ENCODE results near the gene EZH1. TPM values are rescaled to one million over a fixed set of nuclear protein-coding genes. Genes with fewer than 3 reads are reported as not detected.

The EZH1 gene
- total RNA-seq, 1 experiment from 2014 or later, result 45.5 TPM

GRCh38 chr17:42704490-42704836, 40.4 kb downstream of the EZH1 start:
- no peak overlapping the region for H3K27ac Mint-ChIP-seq (ENCODE audit: unreplicated experiment)
- no TSS peak for BruUV-seq (replicated peaks)
- no peak for DNase-seq
- CTCF ChIA-PET, result interaction anchor here (1.1 kb wide), 1 partner anchor 156 kb away, joined by 3 read pairs; no protein-coding TSS in a partner anchor
- no peaks in the 10 kb centered on the region for H3K4me1 Mint-ChIP-seq (ENCODE audit: low read depth, unreplicated experiment)
- H3K36me3 Mint-ChIP-seq (ENCODE audit: insufficient read depth, unreplicated experiment), result peaks cover 13% of the 10 kb centered on the region
- H3K9me3 Mint-ChIP-seq (ENCODE audit: low read depth, unreplicated experiment), result no peaks in the 10 kb centered on the region
- no peaks in the 10 kb centered on the region for H3K27me3 Mint-ChIP-seq (ENCODE audit: unreplicated experiment)
- intact Hi-C loops (cut with micrococcal nuclease; ENCODE audit: unreplicated experiment), result loop anchor here (10.0 kb wide), 1 partner anchor 60 kb away; the partner anchor contains the start of gene RAMP2
- no peak overlapping the region for H3K4me3 Mint-ChIP-seq (ENCODE audit: low read depth, unreplicated experiment)
- TF ChIP-seq, protein P1, sequence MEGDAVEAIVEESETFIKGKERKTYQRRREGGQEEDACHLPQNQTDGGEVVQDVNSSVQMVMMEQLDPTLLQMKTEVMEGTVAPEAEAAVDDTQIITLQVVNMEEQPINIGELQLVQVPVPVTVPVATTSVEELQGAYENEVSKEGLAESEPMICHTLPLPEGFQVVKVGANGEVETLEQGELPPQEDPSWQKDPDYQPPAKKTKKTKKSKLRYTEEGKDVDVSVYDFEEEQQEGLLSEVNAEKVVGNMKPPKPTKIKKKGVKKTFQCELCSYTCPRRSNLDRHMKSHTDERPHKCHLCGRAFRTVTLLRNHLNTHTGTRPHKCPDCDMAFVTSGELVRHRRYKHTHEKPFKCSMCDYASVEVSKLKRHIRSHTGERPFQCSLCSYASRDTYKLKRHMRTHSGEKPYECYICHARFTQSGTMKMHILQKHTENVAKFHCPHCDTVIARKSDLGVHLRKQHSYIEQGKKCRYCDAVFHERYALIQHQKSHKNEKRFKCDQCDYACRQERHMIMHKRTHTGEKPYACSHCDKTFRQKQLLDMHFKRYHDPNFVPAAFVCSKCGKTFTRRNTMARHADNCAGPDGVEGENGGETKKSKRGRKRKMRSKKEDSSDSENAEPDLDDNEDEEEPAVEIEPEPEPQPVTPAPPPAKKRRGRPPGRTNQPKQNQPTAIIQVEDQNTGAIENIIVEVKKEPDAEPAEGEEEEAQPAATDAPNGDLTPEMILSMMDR (IDR thresholded peaks at IDR 0.05; ENCODE audit: unreplicated experiment), result no peak

DNA sequence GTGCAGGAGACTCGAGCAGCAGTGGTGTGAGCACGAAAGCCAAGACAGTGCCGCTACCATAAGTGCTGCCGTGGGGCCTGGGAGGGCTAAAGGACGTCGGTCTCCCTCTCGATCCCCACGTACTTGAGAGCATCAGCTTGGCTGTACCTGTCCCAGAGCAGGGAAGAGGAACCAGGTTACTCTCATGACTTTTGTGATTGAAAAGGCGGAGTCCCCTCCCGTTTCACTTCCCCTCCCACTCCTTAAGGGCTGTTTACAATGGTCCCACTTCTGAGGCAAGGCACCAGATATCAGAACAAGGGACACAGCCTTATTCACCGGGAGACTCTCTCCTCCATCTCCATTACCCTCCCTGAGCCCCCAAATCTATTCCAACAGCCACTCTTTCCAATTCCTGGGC, 42.4 kb downstream of the EZH1 start:
- Mint-ChIP-seq H3K36me3 (ENCODE audit: insufficient read depth, unreplicated experiment) (peaks cover 19% of the 10 kb centered on the region), H3K27me3 (ENCODE audit: unreplicated experiment) (no peaks in the 10 kb centered on the region), H3K4me3 (ENCODE audit: low read depth, unreplicated experiment) (no peak overlapping the region), H3K27ac (ENCODE audit: unreplicated experiment) (no peak overlapping the region), H3K9me3 (ENCODE audit: low read depth, unreplicated experiment) (no peaks in the 10 kb centered on the region), H3K4me1 (ENCODE audit: low read depth, unreplicated experiment) (no peaks in the 10 kb centered on the region)
- TF ChIP-seq, protein P1 (IDR thresholded peaks at IDR 0.05; ENCODE audit: unreplicated experiment), result no peak
- no TSS peak for BruUV-seq (replicated peaks)
- CTCF ChIA-PET, result no interaction called here
- intact Hi-C loops (cut with micrococcal nuclease; ENCODE audit: unreplicated experiment), result loop anchor here (10.0 kb wide), 1 partner anchor 62 kb away; the partner anchor contains the start of gene RAMP2
- DNase-seq, result no peak

DNA sequence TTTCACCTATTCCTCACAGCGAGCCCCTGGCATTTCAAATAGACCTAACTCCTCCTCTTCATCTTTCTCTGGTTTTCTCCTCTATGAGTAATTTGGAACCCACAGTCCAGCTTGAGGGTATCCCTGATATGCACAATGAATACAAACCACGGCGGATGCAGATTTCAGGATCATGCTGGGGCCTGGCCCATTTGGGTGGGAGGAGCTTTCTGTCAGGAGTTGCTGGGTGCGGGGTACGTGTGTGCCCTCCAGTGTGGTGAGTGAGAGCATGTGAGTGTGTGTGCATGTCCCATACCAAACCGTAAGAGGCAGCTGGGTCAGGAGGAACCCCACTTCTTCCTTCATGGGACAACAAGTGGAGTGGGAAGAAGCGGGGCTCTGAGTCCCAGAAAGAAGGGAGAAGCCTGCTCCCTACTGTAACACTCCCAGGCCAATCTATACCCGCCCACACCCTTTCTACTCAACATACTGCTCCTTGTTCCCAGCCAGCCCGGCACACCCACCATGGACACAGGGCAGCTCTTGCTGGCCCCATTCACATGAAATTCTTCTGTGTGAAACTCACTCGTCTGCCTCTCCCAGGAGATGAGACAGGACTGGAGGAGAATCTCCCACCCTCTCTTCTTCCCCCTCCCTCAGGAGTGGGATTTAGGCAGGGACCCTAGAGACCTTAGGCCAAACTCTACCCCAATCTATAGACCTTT, 44.1 kb downstream of the EZH1 start:
- intact Hi-C loops (cut with micrococcal nuclease; ENCODE audit: unreplicated experiment), result loop anchor here (10.0 kb wide), 1 partner anchor 64 kb away; the partner anchor contains the start of gene RAMP2
- H3K36me3 Mint-ChIP-seq (ENCODE audit: insufficient read depth, unreplicated experiment), result peaks cover 12% of the 10 kb centered on the region
- H3K4me3 Mint-ChIP-seq (ENCODE audit: low read depth, unreplicated experiment), result no peak overlapping the region
- H3K27ac Mint-ChIP-seq (ENCODE audit: unreplicated experiment), result no peak overlapping the region
- CTCF ChIA-PET, result no interaction called here
- H3K9me3 Mint-ChIP-seq (ENCODE audit: low read depth, unreplicated experiment), result no peaks in the 10 kb centered on the region
- no peak for DNase-seq
- TF ChIP-seq, protein P1 (IDR thresholded peaks at IDR 0.05; ENCODE audit: unreplicated experiment), result no peak
- H3K4me1 Mint-ChIP-seq (ENCODE audit: low read depth, unreplicated experiment), result no peaks in the 10 kb centered on the region
- TSS peak; percentile 17 for BruUV-seq (replicated peaks)
- H3K27me3 Mint-ChIP-seq (ENCODE audit: unreplicated experiment), result no peaks in the 10 kb centered on the region

DNA sequence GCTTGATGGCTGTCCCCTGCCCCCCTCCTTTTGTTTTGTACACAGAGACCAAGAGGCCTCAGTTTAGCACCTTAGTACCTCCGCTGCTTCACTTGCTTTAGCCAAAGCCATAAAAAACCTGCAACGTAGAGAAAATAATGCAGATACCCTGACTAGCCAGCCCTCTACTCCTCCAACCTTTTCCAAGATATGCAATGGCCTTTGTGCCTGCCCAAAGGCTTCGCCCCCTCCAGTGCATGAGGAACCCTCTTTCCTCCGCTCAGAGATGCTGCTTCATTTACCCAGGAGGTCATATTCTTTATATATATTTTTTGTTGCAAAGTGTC, 45.5 kb downstream of the EZH1 start:
- Mint-ChIP-seq H3K27me3 (ENCODE audit: unreplicated experiment) (no peaks in the 10 kb centered on the region), H3K27ac (ENCODE audit: unreplicated experiment) (no peak overlapping the region), H3K4me1 (ENCODE audit: low read depth, unreplicated experiment) (no peaks in the 10 kb centered on the region), H3K9me3 (ENCODE audit: low read depth, unreplicated experiment) (no peaks in the 10 kb centered on the region), H3K4me3 (ENCODE audit: low read depth, unreplicated experiment) (no peak overlapping the region), H3K36me3 (ENCODE audit: insufficient read depth, unreplicated experiment) (peaks cover 7% of the 10 kb centered on the region)
- intact Hi-C loops (cut with micrococcal nuclease; ENCODE audit: unreplicated experiment), result no loop called here
- no peak for DNase-seq
- CTCF ChIA-PET, result no interaction called here
- BruUV-seq (replicated peaks), result no TSS peak
- TF ChIP-seq, protein P1 (IDR thresholded peaks at IDR 0.05; ENCODE audit: unreplicated experiment), result no peak
